CD4-positive, alpha-beta T cell treated with Interleukin-2 at 100 ng/mL for 4 hours (primary cell): ENCODE data around the gene MPC1L.
"Not testable (repeated sequence)": the region's sequence is repeated elsewhere in the genome, so short reads cannot be mapped to it uniquely, and the experiment has no call there.

Experiments
- DNase-seq: peaks from one replicate; pipeline ENCODE4 v3.0.0-alpha.2; 2020; ENCODE audit warnings: low spot score

The MPC1L gene

GRCh38 chrX:40623139-40623536, at the start of gene MPC1L:
Gene MPC1L, plus strand, starts transcription at chrX:40623428. Its CDS starts 138 bp downstream, at chrX:40623566.
- no peak for DNase-seq

- DNase-seq = no peak
Measured at GRCh38 chrX:40573763-40574162, 49.5 kb upstream of the MPC1L start.

GRCh38 chrX:40575411-40575810, 47.8 kb upstream of the MPC1L start:
- DNase-seq = not testable (repeated sequence)

GRCh38 chrX:40576291-40576690, 46.9 kb upstream of the MPC1L start:
- no peak for DNase-seq

- DNase-seq = no peak
Measured at GRCh38 chrX:40578039-40578695, 45.1 kb upstream of the MPC1L start.

- no peak for DNase-seq
Measured at GRCh38 chrX:40579141-40579540, 44.1 kb upstream of the MPC1L start.

- no peak for DNase-seq
Measured at GRCh38 chrX:40579900-40580536, 43.2 kb upstream of the MPC1L start.

- peak; percentile 92 for DNase-seq
Measured at GRCh38 chrX:40580537-40581335, 42.5 kb upstream of the MPC1L start, which contains the start of gene ATP6AP2. Gene ATP6AP2, plus strand, starts transcription at chrX:40580970. Its CDS starts 96 bp downstream, at chrX:40581066.

GRCh38 chrX:40581336-40581920, 41.8 kb upstream of the MPC1L start:
- DNase-seq = no peak

- not testable (repeated sequence) for DNase-seq
Measured at GRCh38 chrX:40582178-40582577, 41.0 kb upstream of the MPC1L start.

- DNase-seq = no peak
Measured at GRCh38 chrX:40582811-40583210, 40.4 kb upstream of the MPC1L start.

- not testable (repeated sequence) for DNase-seq
Measured at GRCh38 chrX:40587623-40588022, 35.6 kb upstream of the MPC1L start.

GRCh38 chrX:40589616-40590321, 33.5 kb upstream of the MPC1L start:
- peak; percentile 46 for DNase-seq

GRCh38 chrX:40603446-40603845, 19.8 kb upstream of the MPC1L start:
- no peak for DNase-seq

GRCh38 chrX:40607381-40607780, 15.8 kb upstream of the MPC1L start:
- no peak for DNase-seq

- DNase-seq = no peak
Measured at GRCh38 chrX:40612511-40612910, 10.7 kb upstream of the MPC1L start.

- DNase-seq = no peak
Measured at GRCh38 chrX:40615976-40616375, 7.3 kb upstream of the MPC1L start.

- DNase-seq = no peak
Measured at GRCh38 chrX:40617566-40617965, 5.7 kb upstream of the MPC1L start.

- no peak for DNase-seq
Measured at GRCh38 chrX:40622479-40623138, 619 bp upstream of the MPC1L start.

- no peak for DNase-seq
Measured at GRCh38 chrX:40623665-40624064, 437 bp downstream of the MPC1L start.

GRCh38 chrX:40625294-40625693, 2.1 kb downstream of the MPC1L start:
- DNase-seq = no peak
